Tibial nerve (tissue), 4 donors: Measurements from ENCODE around the gene ICE2.

ENCODE experiments used
- EP300 ChIP-seq, 2 donors: sonication (generic); formaldehyde crosslinking; IDR thresholded peaks; one replicate each; pipeline ENCODE4 v1.6.1; 2017; ENCODE audit warnings: antibody characterized with exemption in 2 of 2, mild to moderate bottlenecking in 1 of 2
- POLR2A ChIP-seq, 2 donors: fragments of 450-650 bp; IDR thresholded peaks; one replicate each; pipeline ENCODE4 v1.6.1; 2017; ENCODE audit warnings: antibody characterized with exemption in 2 of 2, mild to moderate bottlenecking in 2 of 2, moderate library complexity in 2 of 2
- TF ChIP-seq, protein P1 (sequence below), 5 experiments: fragments of 200-600 bp in 3 of 5; fragments of 450-650 bp in 2 of 5; sonication (generic) in 3 of 5; IDR thresholded peaks; one replicate each; pipeline ENCODE4 v1.5.1; 2016 to 2019; ENCODE audit warnings: antibody characterized with exemption in 5 of 5, mild to moderate bottlenecking in 3 of 5, moderate library complexity in 2 of 5

DNA sequence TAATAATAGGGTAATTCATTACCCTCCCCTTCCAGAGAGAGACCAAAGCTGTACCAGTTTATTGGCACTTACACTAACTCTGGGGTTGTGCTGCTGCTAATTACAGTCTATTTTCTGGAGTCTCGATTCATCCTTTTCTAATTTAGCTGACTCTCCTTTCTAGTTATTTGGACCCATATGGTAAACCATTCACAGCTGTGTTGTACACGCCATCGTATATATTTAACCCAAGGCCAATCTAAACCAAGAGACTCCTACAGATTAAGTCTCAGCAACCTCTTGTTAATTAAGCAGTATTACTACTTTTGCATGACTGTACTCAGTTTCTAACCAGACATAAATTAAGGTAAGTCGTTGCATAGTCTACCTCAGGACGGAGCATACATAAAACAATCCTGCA, 103.6 kb downstream of the ICE2 start:
- TF ChIP-seq, protein P1, sequence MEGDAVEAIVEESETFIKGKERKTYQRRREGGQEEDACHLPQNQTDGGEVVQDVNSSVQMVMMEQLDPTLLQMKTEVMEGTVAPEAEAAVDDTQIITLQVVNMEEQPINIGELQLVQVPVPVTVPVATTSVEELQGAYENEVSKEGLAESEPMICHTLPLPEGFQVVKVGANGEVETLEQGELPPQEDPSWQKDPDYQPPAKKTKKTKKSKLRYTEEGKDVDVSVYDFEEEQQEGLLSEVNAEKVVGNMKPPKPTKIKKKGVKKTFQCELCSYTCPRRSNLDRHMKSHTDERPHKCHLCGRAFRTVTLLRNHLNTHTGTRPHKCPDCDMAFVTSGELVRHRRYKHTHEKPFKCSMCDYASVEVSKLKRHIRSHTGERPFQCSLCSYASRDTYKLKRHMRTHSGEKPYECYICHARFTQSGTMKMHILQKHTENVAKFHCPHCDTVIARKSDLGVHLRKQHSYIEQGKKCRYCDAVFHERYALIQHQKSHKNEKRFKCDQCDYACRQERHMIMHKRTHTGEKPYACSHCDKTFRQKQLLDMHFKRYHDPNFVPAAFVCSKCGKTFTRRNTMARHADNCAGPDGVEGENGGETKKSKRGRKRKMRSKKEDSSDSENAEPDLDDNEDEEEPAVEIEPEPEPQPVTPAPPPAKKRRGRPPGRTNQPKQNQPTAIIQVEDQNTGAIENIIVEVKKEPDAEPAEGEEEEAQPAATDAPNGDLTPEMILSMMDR (IDR thresholded peaks at IDR 0.05) = no peak
- TF ChIP-seq POLR2A (IDR thresholded peaks at IDR 0.05) (no peak), EP300 (IDR thresholded peaks at IDR 0.05) (no peak)
